Renal cortical epithelial cell (primary cell): ENCODE measurements around the gene SURF4. TPM values are rescaled to one million over a fixed set of nuclear protein-coding genes. Genes with fewer than 3 reads are reported as not detected.

Experiments
- total RNA-seq: library from RNA; depleted of rRNA; stranded (reverse); fragments of >200 nt; gene quantifications from 2 replicates; pipeline ENCODE4 v1.2.3, GENCODE V29; 2014

The SURF4 gene
- total RNA-seq, 1 donor from 2014 or later: 284 TPM

Other genes starting within 250 kb of the SURF4 start
- 3.1 and 5.1 TPM in 2 replicates for gene GBGT1, start 212.1 kb downstream of the SURF4 start, total RNA-seq
- gene OBP2B, start 166.8 kb downstream of the SURF4 start, total RNA-seq: not detected in 2 replicates
- 0.17 and 4.5 TPM in 2 replicates for gene ABO, start 100.9 kb downstream of the SURF4 start, total RNA-seq
- 7.5 and 31.4 TPM in 2 replicates for gene SURF6, start 39.9 kb downstream of the SURF4 start, total RNA-seq
- gene MED22, start 27.9 kb downstream of the SURF4 start, total RNA-seq: 17.7 and 31.6 TPM in 2 replicates
- 1,360 and 2,372 TPM in 2 replicates for gene RPL7A, start 27.8 kb downstream of the SURF4 start, total RNA-seq
- gene SURF1, start 19.6 kb downstream of the SURF4 start, total RNA-seq: 18.4 and 18.6 TPM in 2 replicates
- 9.9 and 32.3 TPM in 2 replicates for gene SURF2, start 19.5 kb downstream of the SURF4 start, total RNA-seq
- gene STKLD1, start 306 bp upstream of the SURF4 start, total RNA-seq: 0.35 and 0.40 TPM in 2 replicates
- gene REXO4, start 42.0 kb upstream of the SURF4 start, total RNA-seq: 10.8 and 25.3 TPM in 2 replicates
- gene ADAMTS13, start 46.3 kb upstream of the SURF4 start, total RNA-seq: 0.52 and 6.0 TPM in 2 replicates
- 9.2 and 22.0 TPM in 2 replicates for gene CACFD1, start 83.9 kb upstream of the SURF4 start, total RNA-seq
- gene SLC2A6, start 103.0 kb upstream of the SURF4 start, total RNA-seq: 21.7 and 60.1 TPM in 2 replicates
- gene MYMK, start 148.9 kb upstream of the SURF4 start, total RNA-seq: not detected in 2 replicates
- 0.05 TPM in 1 of 2 replicates, not detected in the other for gene ADAMTSL2, start 158.6 kb upstream of the SURF4 start, total RNA-seq
- gene FAM163B, start 233.3 kb upstream of the SURF4 start, total RNA-seq: not detected in 2 replicates